GM12878 (cell line): ENCODE data around the gene PTCD2. TPM values are rescaled to one million over a fixed set of nuclear protein-coding genes. Genes with fewer than 3 reads are reported as not detected.

Experiments used
- ATAC-seq: fragments of 200-7000 bp; cut with Tn5 transposase; 3 replicates; pipeline ENCODE4 v1.9.1; 2020; ENCODE audit warnings: mild to moderate bottlenecking, moderate library complexity
- BruUV-seq: library from RNA; stranded (reverse); fragments of 400-500 nt; replicated peaks from 2 replicates; lab custom pipeline; 2021; lab: Mats Ljungman, UMichigan
- CTCF ChIA-PET: fragments of 300-600 bp; sonication (Branson Sonifier 250); formaldehyde crosslinking; extraction: SDS; loops from one replicate; lab custom pipeline; 2021; ENCODE audit warnings: inconsistent platforms; lab: Yijun Ruan, JAX
- POLR2A ChIA-PET: fragments of 350-600 bp; formaldehyde crosslinking; extraction: SDS; loops from one replicate; lab custom pipeline; 2021; ENCODE audit warnings: inconsistent platforms; lab: Charles Lee
- RAD21 ChIA-PET: fragments of 300-600 bp; sonication (Branson Sonifier 250); formaldehyde crosslinking; loops from one replicate; lab custom pipeline; 2023; ENCODE audit warnings: antibody characterized with exemption; ENCODE audit not compliant: unreplicated experiment; lab: Charles Lee
- SMC1A ChIA-PET: fragments of 300-600 bp; sonication (Branson Sonifier 250); formaldehyde crosslinking; loops from one replicate; lab custom pipeline; 2023; ENCODE audit not compliant: unreplicated experiment, uncharacterized antibody; lab: Charles Lee
- DNase-seq: peaks from one replicate; pipeline ENCODE4 v3.0.0-alpha.2; 2011; ENCODE audit warnings: low read depth, low spot score
- FAIRE-seq: peaks from 3 replicates; lab custom pipeline; 2011; peaks lifted over from hg19 to GRCh38; lab: Jason Lieb, UNC
- H2AFZ ChIP-seq: 2 replicates; pipeline ENCODE4 v1.6.0; 2011; ENCODE audit warnings: low read depth, low read length, control low read depth; ENCODE audit not compliant: control insufficient read depth
- H3K27ac ChIP-seq: 2 replicates; pipeline ENCODE4 v1.5.1; 2011; ENCODE audit warnings: control low read depth; ENCODE audit not compliant: control insufficient read depth, insufficient read depth
- H3K27me3 ChIP-seq, 2 experiments: replicated peaks in 1 of 2; 2 replicates each; pipeline versions ENCODE4 v1.6.0 to v1.6.1; 2011; ENCODE audit warnings: low read length in 1 of 2; ENCODE audit not compliant: control insufficient read depth in 2 of 2, insufficient read depth in 2 of 2
- H3K36me3 ChIP-seq, 2 experiments: 2 replicates each; pipeline ENCODE4 v1.5.1; 2011; ENCODE audit warnings: low read length in 1 of 2; ENCODE audit not compliant: control insufficient read depth in 2 of 2, insufficient read depth in 2 of 2
- H3K4me1 ChIP-seq: 2 replicates; pipeline ENCODE4 v1.6.1; 2011; ENCODE audit warnings: mild to moderate bottlenecking, low read length, moderate library complexity, mixed read lengths; ENCODE audit not compliant: control insufficient read depth, insufficient read depth
- H3K4me2 ChIP-seq: 2 replicates; pipeline ENCODE4 v1.6.0; 2011; ENCODE audit warnings: control low read depth; ENCODE audit not compliant: control insufficient read depth, insufficient read depth
- H3K4me3 ChIP-seq: fragments of 200-600 bp; sonication (generic); 2 replicates; pipeline ENCODE4 v1.5.1; 2016
- H3K79me2 ChIP-seq: 2 replicates; pipeline ENCODE4 v1.6.0; 2011; ENCODE audit warnings: low read length; ENCODE audit not compliant: control insufficient read depth, insufficient read depth
- H3K9ac ChIP-seq: 2 replicates; pipeline ENCODE4 v1.8.0; 2011; ENCODE audit warnings: low read length, control low read depth, mixed read lengths; ENCODE audit not compliant: control insufficient read depth, insufficient read depth
- H3K9me3 ChIP-seq: replicated peaks from 3 replicates; pipeline ENCODE4 v1.5.1; 2011; ENCODE audit warnings: mild to moderate bottlenecking, low read length; ENCODE audit not compliant: control insufficient read depth, insufficient read depth
- H4K20me1 ChIP-seq: 2 replicates; pipeline ENCODE4 v1.6.0; 2011; ENCODE audit not compliant: control insufficient read depth, insufficient read depth
- ATF7 ChIP-seq: fragments of 450-650 bp; IDR thresholded peaks from 2 replicates; pipeline ENCODE4 v1.6.1; 2016; ENCODE audit warnings: low read depth, mild to moderate bottlenecking
- BRCA1 ChIP-seq: IDR thresholded peaks from 2 replicates; pipeline ENCODE4 v1.6.1; 2011; ENCODE audit warnings: low read depth, low read length, improper control_type of control experiment
- CREB1 ChIP-seq: IDR thresholded peaks from 2 replicates; pipeline ENCODE4 v1.6.1; 2012; ENCODE audit warnings: low read depth, mild to moderate bottlenecking, inconsistent platforms
- IKZF1 ChIP-seq: fragments of 450-650 bp; conservative IDR thresholded peaks from 2 replicates; pipeline ENCODE4 v1.6.1; 2017; ENCODE audit warnings: antibody characterized with exemption, mild to moderate bottlenecking
- JUNB ChIP-seq: IDR thresholded peaks from 2 replicates; pipeline ENCODE4 v1.6.1; 2016; ENCODE audit warnings: antibody characterized with exemption, mild to moderate bottlenecking
- KAT2A ChIP-seq: conservative IDR thresholded peaks from 2 replicates; pipeline ENCODE4 v1.6.1; 2011; ENCODE audit warnings: low read depth, low read length; ENCODE audit not compliant: control insufficient read depth
- NFIC ChIP-seq: IDR thresholded peaks from 2 replicates; pipeline ENCODE4 v1.6.1; 2012; ENCODE audit warnings: low read depth, mild to moderate bottlenecking, inconsistent platforms, low read length, moderate library complexity
- NR2C1 ChIP-seq: fragments of 450-650 bp; IDR thresholded peaks from 2 replicates; pipeline ENCODE4 v1.6.1; 2017; ENCODE audit warnings: antibody characterized with exemption, mild to moderate bottlenecking, moderate library complexity
- TARDBP ChIP-seq: IDR thresholded peaks from 2 replicates; pipeline ENCODE4 v1.6.1; 2016; ENCODE audit warnings: borderline replicate concordance
- WGBS: methylation state at CpG from one replicate; pipeline ENCODE4 v1.1.6; 2016; ENCODE audit warnings: low lambda C conversion rate; ENCODE audit not compliant: insufficient replicate concordance, insufficient coverage; ENCODE audit errors: missing lambda C conversion rate; 5-methylcytosine and 5-hydroxymethylcytosine counted together
- in situ Hi-C: fragments of 300-500 bp; cut with MboI; formaldehyde crosslinking; loops from 9 replicates; pipeline ENCODE4 v1.14.3; 2018; ENCODE audit warnings: mixed read lengths
- intact Hi-C: fragments of 100-400 bp; cut with micrococcal nuclease; formaldehyde crosslinking; loops from one replicate; pipeline ENCODE4 v1.14.2; 2022; ENCODE audit not compliant: unreplicated experiment
- polyA plus RNA-seq, 11 experiments: library from polyadenylated mRNA; depleted of rRNA in 4 of 11; unstranded in 6 of 11; stranded (reverse) in 5 of 11; fragments of >200 nt; fragmentation: Nextera tagmentation in 4 of 11; fragmentation: Illumina TruSeq in 1 of 11; extraction: Ambion mirVana in 4 of 11; extraction: Trizol in 1 of 11; gene quantifications; 1 replicate in 1 of 11; 2 replicates in 10 of 11; pipeline versions ENCODE4 v1.2.1 to v1.2.3, GENCODE V29; 2011 to 2016; ENCODE audit warnings: inconsistent platforms in 2 of 11, missing spikeins in 2 of 11, low read depth in 1 of 11
- total RNA-seq, 4 experiments: library from RNA; depleted of rRNA in 3 of 4; stranded (reverse); fragments of >200 nt in 3 of 4; fragmentation: Illumina TruSeq in 1 of 4; extraction: Trizol in 1 of 4; gene quantifications; 2 replicates each; pipeline versions ENCODE4 v1.2.1 to v1.2.3, GENCODE V29; 2013 to 2021
- TF ChIP-seq, protein P1 (sequence below): IDR thresholded peaks from 2 replicates; pipeline ENCODE4 v1.6.1; 2011; ENCODE audit warnings: low read depth, mild to moderate bottlenecking, low read length, moderate library complexity, borderline replicate concordance; ENCODE audit errors: extremely low read depth
- TF ChIP-seq, protein P2 (sequence below): fragments of 450-650 bp; IDR thresholded peaks from 2 replicates; pipeline ENCODE4 v1.6.1; 2017; ENCODE audit warnings: mild to moderate bottlenecking, low read depth, inconsistent platforms; ENCODE audit not compliant: poor library complexity, severe bottlenecking

The PTCD2 gene
- total and polyA plus RNA-seq, 10 of the 15 experiments (the other 5 are each of a cell fraction or from before 2014, with no cell fraction given): 8.7 to 15.0 (median 11.9) TPM

DNA sequence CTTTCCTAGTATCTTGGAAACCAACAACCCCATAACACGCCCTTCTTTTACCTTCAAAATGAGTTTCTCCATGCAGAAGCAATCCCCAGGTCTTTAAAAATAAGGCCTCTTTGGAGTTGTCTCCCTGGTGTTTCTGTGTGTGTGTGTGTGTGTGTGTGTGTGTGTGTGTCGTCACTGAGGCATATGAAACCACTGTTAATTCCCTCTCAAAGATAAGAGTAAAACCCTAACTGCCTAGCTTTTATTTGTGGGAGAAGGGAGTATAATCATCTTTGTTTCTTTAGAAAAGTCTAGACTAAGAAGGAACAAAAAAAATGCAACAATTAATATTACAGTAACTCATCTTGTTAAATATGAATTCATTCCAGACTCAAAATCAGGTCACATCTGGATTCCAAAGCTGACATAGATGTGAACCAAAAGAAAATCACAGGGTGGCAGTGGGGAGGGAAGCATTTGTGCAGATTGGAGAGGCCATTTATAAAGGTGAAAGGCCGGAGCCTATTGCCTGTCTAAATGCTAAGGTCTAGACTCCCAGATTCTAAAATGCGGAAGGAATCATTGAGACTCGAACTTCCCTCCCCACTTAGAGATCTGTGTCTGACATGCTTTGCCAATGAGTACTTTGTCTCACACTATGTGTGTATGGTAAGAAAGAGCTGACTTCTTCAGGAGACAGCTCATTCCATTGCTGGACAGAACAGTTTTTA, 95.6 kb downstream of the PTCD2 start:
- ATAC-seq (no peak), DNase-seq (no peak), FAIRE-seq (no peak)
- no peaks in the 10 kb centered on the region for H4K20me1 ChIP-seq
- in situ Hi-C loops: no loop called here
- H3K27me3 ChIP-seq: no peaks in the 10 kb centered on the region
- POLR2A ChIA-PET: no interaction called here
- H3K4me1 ChIP-seq: no peaks in the 10 kb centered on the region
- RAD21 ChIA-PET: interaction anchor here (1.0 kb wide), 1 partner anchor 49 kb away, joined by 3 read pairs; no protein-coding TSS in a partner anchor
- CTCF ChIA-PET: interaction anchor here (0.9 to 1.4 kb wide), 4 partner anchors 11 to 108 kb away, joined by 3 to 4 read pairs (median 3); no protein-coding TSS in a partner anchor
- TF ChIP-seq ATF7 (no peak), NFIC (no peak), CREB1 (no peak), IKZF1 (no peak), KAT2A (no peak), NR2C1 (no peak), JUNB (no peak), BRCA1 (no peak), TARDBP (no peak)
- TF ChIP-seq, protein P1, sequence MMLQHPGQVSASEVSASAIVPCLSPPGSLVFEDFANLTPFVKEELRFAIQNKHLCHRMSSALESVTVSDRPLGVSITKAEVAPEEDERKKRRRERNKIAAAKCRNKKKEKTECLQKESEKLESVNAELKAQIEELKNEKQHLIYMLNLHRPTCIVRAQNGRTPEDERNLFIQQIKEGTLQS: no peak
- TF ChIP-seq, protein P2, sequence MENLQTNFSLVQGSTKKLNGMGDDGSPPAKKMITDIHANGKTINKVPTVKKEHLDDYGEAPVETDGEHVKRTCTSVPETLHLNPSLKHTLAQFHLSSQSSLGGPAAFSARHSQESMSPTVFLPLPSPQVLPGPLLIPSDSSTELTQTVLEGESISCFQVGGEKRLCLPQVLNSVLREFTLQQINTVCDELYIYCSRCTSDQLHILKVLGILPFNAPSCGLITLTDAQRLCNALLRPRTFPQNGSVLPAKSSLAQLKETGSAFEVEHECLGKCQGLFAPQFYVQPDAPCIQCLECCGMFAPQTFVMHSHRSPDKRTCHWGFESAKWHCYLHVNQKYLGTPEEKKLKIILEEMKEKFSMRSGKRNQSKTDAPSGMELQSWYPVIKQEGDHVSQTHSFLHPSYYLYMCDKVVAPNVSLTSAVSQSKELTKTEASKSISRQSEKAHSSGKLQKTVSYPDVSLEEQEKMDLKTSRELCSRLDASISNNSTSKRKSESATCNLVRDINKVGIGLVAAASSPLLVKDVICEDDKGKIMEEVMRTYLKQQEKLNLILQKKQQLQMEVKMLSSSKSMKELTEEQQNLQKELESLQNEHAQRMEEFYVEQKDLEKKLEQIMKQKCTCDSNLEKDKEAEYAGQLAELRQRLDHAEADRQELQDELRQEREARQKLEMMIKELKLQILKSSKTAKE: no peak
- H3K27ac ChIP-seq: no peak overlapping the region
- H3K4me2 ChIP-seq: no peak overlapping the region
- SMC1A ChIA-PET: interaction anchor here (0.6 to 3.0 kb wide), 6 partner anchors 10 to 109 kb away, joined by 3 to 12 read pairs (median 4); no protein-coding TSS in a partner anchor
- H3K9ac ChIP-seq: no peak overlapping the region
- intact Hi-C loops: no loop called here
- WGBS: 82% methylated on average over 5 of the region's 5 CpGs
- no peaks in the 10 kb centered on the region for H3K36me3 ChIP-seq
- no peaks in the 10 kb centered on the region for H3K79me2 ChIP-seq
- BruUV-seq: no TSS peak
- no peak overlapping the region for H3K4me3 ChIP-seq
- H3K9me3 ChIP-seq: no peaks in the 10 kb centered on the region
- no peak overlapping the region for H2AFZ ChIP-seq
